PFSK-1 (cell line): Measurements from ENCODE around the gene MUC2.

Source experiments
- FOXP2 ChIP-seq: optimal IDR thresholded peaks from 2 replicates; pipeline ENCODE3; 2011; ENCODE audit warnings: borderline replicate concordance, control low read depth, inconsistent platforms; ENCODE audit not compliant: insufficient read depth; ENCODE audit errors: extremely low read length, extremely low read depth
- POLR2AphosphoS5 ChIP-seq: IDR thresholded peaks from 2 replicates; pipeline ENCODE4 v1.6.1; 2012; ENCODE audit warnings: low read depth, mild to moderate bottlenecking, control low read depth, low read length, moderate library complexity
- REST ChIP-seq, 2 experiments: IDR thresholded peaks; 2 replicates each; pipeline versions ENCODE4 v1.6.1 to v1.8.0; 2011 to 2012; ENCODE audit warnings: low read depth in 2 of 2, low read length in 2 of 2, control low read depth in 1 of 2, inconsistent platforms in 1 of 2, mild to moderate bottlenecking in 1 of 2, moderate library complexity in 1 of 2; ENCODE audit not compliant: insufficient read depth in 1 of 2
- SIN3A ChIP-seq: IDR thresholded peaks from 2 replicates; pipeline ENCODE4 v1.6.1; 2012; ENCODE audit warnings: mild to moderate bottlenecking, low read length, moderate library complexity, borderline replicate concordance; ENCODE audit not compliant: insufficient read depth
- TAF1 ChIP-seq: IDR thresholded peaks from 2 replicates; pipeline ENCODE4 v1.6.1; 2012; ENCODE audit warnings: low read length, control low read depth, borderline replicate concordance; ENCODE audit not compliant: insufficient read depth

The MUC2 gene

GRCh38 chr11:1039481-1040427 is 34.9 kb upstream of the MUC2 start:
- TF ChIP-seq POLR2AphosphoS5, result no peak
- no peak for TF ChIP-seq FOXP2
- no peak for TF ChIP-seq REST (IDR thresholded peaks at IDR 0.05; ENCODE audit: insufficient read depth in 1 of 2, low read depth in 2 of 2, low read length in 2 of 2)
- no peak for TF ChIP-seq SIN3A
- no peak for TF ChIP-seq TAF1

GRCh38 chr11:1040428-1041148 is 34.1 kb upstream of the MUC2 start:
- no peak for TF ChIP-seq TAF1
- no peak for TF ChIP-seq POLR2AphosphoS5
- TF ChIP-seq SIN3A, result no peak
- TF ChIP-seq FOXP2, result no peak
- no peak for TF ChIP-seq REST (IDR thresholded peaks at IDR 0.05; ENCODE audit: insufficient read depth in 1 of 2, low read depth in 2 of 2, low read length in 2 of 2)

- TF ChIP-seq POLR2AphosphoS5 (no peak), FOXP2 (no peak), SIN3A (no peak), REST (IDR thresholded peaks at IDR 0.05; ENCODE audit: insufficient read depth in 1 of 2, low read depth in 2 of 2, low read length in 2 of 2) (no peak), TAF1 (no peak)
These were observed 33.6 kb upstream of the MUC2 start for GRCh38 chr11:1041149-1041467.

- TF ChIP-seq TAF1 (no peak), SIN3A (no peak), POLR2AphosphoS5 (no peak), REST (IDR thresholded peaks at IDR 0.05; ENCODE audit: insufficient read depth in 1 of 2, low read depth in 2 of 2, low read length in 2 of 2) (no peak), FOXP2 (no peak)
These were observed 33.2 kb upstream of the MUC2 start for GRCh38 chr11:1041471-1041870.
